Measurements from ENCODE around the gene MRC2. TPM values are rescaled to one million over a fixed set of nuclear protein-coding genes. Genes with fewer than 3 reads are reported as not detected.

The MRC2 gene
- total RNA-seq, 2 experiments from 2014 or later: 8.1 to 9.0 TPM

DNA sequence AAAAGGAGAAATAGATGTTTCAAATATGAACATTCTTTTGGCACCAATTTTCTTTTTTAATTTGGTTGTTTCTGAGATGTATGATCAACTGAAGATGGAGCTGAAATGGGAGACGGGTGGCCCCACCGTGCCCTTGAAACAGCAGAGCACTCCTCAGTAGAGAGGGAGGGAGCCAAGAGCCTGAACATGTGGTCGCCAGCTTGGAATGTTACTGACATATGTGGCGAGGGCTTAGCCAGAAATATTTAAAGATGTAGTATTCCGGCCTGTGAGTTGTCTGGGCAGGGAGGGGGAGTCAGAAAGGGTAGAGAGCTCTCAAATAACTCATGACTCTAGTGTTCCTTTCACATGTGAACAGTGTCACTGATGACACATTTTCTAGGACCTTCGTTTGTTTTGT lies 13.3 kb upstream of the MRC2 start:
- Mint-ChIP-seq H3K4me1 (ENCODE audit: low read depth) (peaks cover 9% of the 10 kb centered on the region), H3K36me3 (ENCODE audit: low read depth) (peaks cover 19% of the 10 kb centered on the region), H3K27me3 (no peaks in the 10 kb centered on the region), H3K4me3 (no peak overlapping the region), H3K27ac (no peak overlapping the region), H3K9me3 (no peaks in the 10 kb centered on the region)
- TF ChIP-seq CTCF (IDR thresholded peaks at IDR 0.05): no peak
- ChIA-PET CTCF (interaction anchor here (1.1 kb wide), 1 partner anchor 61 kb away, joined by 3 read pairs; no protein-coding TSS in a partner anchor), POLR2A (interaction anchor here (1.0 kb wide), 1 partner anchor 17 kb away, joined by 3 read pairs; no protein-coding TSS in a partner anchor)
- intact Hi-C loops (cut with micrococcal nuclease): no loop called here
- ATAC-seq: no peak
- no peak for DNase-seq

DNA sequence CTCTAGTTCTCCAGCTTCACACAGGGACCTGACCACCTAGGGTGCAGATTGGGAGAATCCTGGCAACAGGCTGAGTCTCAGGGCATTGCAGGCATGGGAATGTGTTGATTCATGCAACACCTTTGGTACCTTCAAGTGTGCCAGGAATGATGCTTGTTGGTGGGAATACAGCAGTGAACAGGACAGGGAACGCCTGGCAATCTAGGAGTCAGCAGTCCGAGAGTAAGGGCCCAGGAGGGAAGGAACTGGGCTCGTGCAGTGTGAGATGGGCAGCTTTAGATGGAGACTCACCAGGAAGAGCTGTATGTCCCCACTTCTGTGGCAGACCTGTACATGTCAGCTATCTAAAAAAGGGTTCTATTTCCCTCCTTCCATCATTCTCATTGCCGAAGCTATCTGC lies 12.0 kb upstream of the MRC2 start:
- TF ChIP-seq CTCF (IDR thresholded peaks at IDR 0.05): no peak
- no peak for DNase-seq
- ChIA-PET CTCF (no interaction called here), POLR2A (interaction anchor here (0.6 kb wide), 1 partner anchor 10 kb away, joined by 3 read pairs; no protein-coding TSS in a partner anchor)
- H3K27me3 Mint-ChIP-seq: no peaks in the 10 kb centered on the region
- peaks cover 6% of the 10 kb centered on the region for H3K4me1 Mint-ChIP-seq (ENCODE audit: low read depth)
- no peak for ATAC-seq
- intact Hi-C loops (cut with micrococcal nuclease): no loop called here
- H3K4me3 Mint-ChIP-seq: no peak overlapping the region
- H3K9me3 Mint-ChIP-seq: no peaks in the 10 kb centered on the region
- H3K27ac Mint-ChIP-seq: no peak overlapping the region
- H3K36me3 Mint-ChIP-seq (ENCODE audit: low read depth): peaks cover 14% of the 10 kb centered on the region

GRCh38 chr17:62616993-62617893 lies 10.2 kb upstream of the MRC2 start:
- Mint-ChIP-seq H3K27me3 (no peaks in the 10 kb centered on the region), H3K4me3 (no peak overlapping the region), H3K9me3 (no peaks in the 10 kb centered on the region), H3K36me3 (ENCODE audit: low read depth) (peaks cover 1% of the 10 kb centered on the region), H3K4me1 (ENCODE audit: low read depth) (no peaks in the 10 kb centered on the region), H3K27ac (no peak overlapping the region)
- no peak for TF ChIP-seq CTCF (IDR thresholded peaks at IDR 0.05)
- CTCF ChIA-PET: no interaction called here
- intact Hi-C loops (cut with micrococcal nuclease): no loop called here
- POLR2A ChIA-PET: interaction anchor here (0.8 kb wide), 1 partner anchor 8 kb away, joined by 5 read pairs; no protein-coding TSS in a partner anchor
- no peak for ATAC-seq
- no peak for DNase-seq

DNA sequence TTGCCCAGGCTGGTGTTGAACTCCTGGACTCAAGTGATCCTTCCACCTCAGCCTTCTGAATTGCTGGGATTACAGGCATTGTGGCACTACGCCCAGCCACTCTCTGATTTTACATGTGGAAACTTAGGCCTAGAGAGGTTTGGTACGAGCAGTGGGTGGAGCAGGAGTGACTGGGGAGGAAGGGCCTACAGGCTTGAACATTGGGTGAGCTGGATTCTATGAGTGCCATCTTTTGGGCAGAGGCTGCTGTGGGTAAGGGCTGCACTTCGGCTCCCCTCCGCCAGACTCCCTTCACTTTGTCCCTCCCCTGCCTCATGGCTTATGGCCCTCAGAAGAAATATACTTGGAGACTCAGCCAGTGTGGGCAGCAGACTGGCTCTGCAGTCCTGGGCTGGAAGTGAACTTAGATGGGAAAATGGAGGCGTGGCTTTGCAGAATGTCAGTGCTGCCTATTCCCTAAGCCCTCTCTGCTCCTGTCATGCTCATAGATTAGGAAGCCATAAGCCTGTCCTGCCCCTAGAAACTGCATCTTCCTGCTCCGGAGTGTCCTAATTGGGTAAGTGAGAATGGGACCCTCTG lies 9.5 kb upstream of the MRC2 start:
- Mint-ChIP-seq H3K27ac (no peak overlapping the region), H3K4me3 (no peak overlapping the region), H3K9me3 (no peaks in the 10 kb centered on the region), H3K27me3 (no peaks in the 10 kb centered on the region), H3K4me1 (ENCODE audit: low read depth) (no peaks in the 10 kb centered on the region), H3K36me3 (ENCODE audit: low read depth) (peaks cover 2% of the 10 kb centered on the region)
- CTCF ChIA-PET: no interaction called here
- POLR2A ChIA-PET: interaction anchor here (0.5 to 0.6 kb wide), 2 partner anchors 25 to 52 kb away, joined by 3 read pairs; no protein-coding TSS in a partner anchor
- intact Hi-C loops (cut with micrococcal nuclease): no loop called here
- no peak for ATAC-seq
- DNase-seq: no peak
- TF ChIP-seq CTCF (IDR thresholded peaks at IDR 0.05): no peak
